Ectodermal cell (in vitro differentiated cells): ENCODE measurements around the gene FGD5.

Source experiments
- H3K27ac ChIP-seq: 2 replicates; pipeline ENCODE4 v1.7.0; 2013; ENCODE audit warnings: mild to moderate bottlenecking, low read depth, low read length; ENCODE audit not compliant: insufficient read depth, poor library complexity, severe bottlenecking
- H3K27me3 ChIP-seq: 2 replicates; pipeline ENCODE4 v1.7.0; 2013; ENCODE audit warnings: mild to moderate bottlenecking, low read length; ENCODE audit not compliant: insufficient read depth, control insufficient read depth, poor library complexity, severe bottlenecking
- H3K36me3 ChIP-seq: one replicate; pipeline ENCODE4 v1.7.0; 2013; ENCODE audit warnings: low read length; ENCODE audit not compliant: control insufficient read depth, insufficient read depth
- H3K4me1 ChIP-seq: one replicate; pipeline ENCODE4 v1.7.0; 2013; ENCODE audit warnings: low read length; ENCODE audit not compliant: control insufficient read depth, insufficient read depth
- H3K4me3 ChIP-seq: 2 replicates; pipeline ENCODE4 v1.7.0; 2013; ENCODE audit warnings: low read depth, low read length, control low read depth; ENCODE audit not compliant: insufficient read depth
- H3K9me3 ChIP-seq: 2 replicates; pipeline ENCODE4 v1.7.0; 2013; ENCODE audit warnings: mild to moderate bottlenecking, low read length, moderate library complexity; ENCODE audit not compliant: control insufficient read depth
- WGBS, 2 experiments: methylation state at CpG; one replicate each; pipeline ENCODE4 v1.1.7; 2013; ENCODE audit warnings: missing lambda C conversion rate in 2 of 2; 5-methylcytosine and 5-hydroxymethylcytosine counted together

FGD5 gene

DNA sequence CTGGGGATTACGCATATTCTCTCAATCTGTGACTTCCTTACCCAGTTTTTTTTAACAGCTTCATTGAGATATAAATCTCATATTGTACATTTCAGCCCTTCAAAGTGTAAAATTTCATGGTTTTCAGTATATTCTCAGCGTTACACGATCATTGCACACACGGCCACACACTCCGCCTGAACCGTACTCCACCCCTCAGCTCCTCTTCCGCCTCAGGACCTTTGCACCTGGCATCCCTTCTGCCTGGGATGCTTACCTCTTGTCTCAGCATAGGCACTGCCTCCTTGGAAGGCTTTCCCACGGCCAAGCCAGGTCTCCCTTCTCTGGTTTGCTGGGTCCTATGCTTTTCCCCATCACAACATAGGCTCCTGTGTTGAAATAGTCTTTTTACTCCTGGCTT, 71.2 kb downstream of the FGD5 start:
- no peak overlapping the region for H3K4me3 ChIP-seq
- no peaks in the 10 kb centered on the region for H3K36me3 ChIP-seq
- WGBS, 2 experiments: 91 to 93% methylated on average over 8 of the region's 8 CpGs
- no peaks in the 10 kb centered on the region for H3K27me3 ChIP-seq
- no peaks in the 10 kb centered on the region for H3K4me1 ChIP-seq
- no peak overlapping the region for H3K27ac ChIP-seq
- H3K9me3 ChIP-seq: no peaks in the 10 kb centered on the region

DNA sequence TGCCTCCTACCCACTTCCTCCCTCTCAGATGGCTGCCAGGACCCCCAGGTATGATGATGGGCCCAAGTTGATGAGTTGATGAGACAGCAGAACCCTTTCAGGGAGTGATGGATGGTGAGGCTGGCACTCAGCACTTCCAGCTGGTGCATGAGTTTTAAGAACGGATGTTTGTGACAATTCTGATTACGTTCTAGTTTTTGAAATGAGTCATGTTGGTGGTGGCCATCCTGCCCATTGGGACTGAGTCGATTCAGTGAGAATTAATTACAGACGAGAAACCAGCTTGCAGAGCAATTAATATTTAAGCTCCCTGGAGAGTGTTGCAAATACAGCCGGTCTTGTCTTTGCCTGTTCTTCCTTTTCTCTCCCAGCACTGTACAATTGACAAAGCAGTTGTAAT, 71.7 kb downstream of the FGD5 start:
- Histone ChIP-seq H3K27ac (no peak overlapping the region), H3K4me3 (no peak overlapping the region), H3K9me3 (no peaks in the 10 kb centered on the region), H3K36me3 (no peaks in the 10 kb centered on the region), H3K27me3 (no peaks in the 10 kb centered on the region), H3K4me1 (no peaks in the 10 kb centered on the region)
- 91 to 94% methylated on average over 5 of the region's 5 CpGs for WGBS, 2 experiments

DNA sequence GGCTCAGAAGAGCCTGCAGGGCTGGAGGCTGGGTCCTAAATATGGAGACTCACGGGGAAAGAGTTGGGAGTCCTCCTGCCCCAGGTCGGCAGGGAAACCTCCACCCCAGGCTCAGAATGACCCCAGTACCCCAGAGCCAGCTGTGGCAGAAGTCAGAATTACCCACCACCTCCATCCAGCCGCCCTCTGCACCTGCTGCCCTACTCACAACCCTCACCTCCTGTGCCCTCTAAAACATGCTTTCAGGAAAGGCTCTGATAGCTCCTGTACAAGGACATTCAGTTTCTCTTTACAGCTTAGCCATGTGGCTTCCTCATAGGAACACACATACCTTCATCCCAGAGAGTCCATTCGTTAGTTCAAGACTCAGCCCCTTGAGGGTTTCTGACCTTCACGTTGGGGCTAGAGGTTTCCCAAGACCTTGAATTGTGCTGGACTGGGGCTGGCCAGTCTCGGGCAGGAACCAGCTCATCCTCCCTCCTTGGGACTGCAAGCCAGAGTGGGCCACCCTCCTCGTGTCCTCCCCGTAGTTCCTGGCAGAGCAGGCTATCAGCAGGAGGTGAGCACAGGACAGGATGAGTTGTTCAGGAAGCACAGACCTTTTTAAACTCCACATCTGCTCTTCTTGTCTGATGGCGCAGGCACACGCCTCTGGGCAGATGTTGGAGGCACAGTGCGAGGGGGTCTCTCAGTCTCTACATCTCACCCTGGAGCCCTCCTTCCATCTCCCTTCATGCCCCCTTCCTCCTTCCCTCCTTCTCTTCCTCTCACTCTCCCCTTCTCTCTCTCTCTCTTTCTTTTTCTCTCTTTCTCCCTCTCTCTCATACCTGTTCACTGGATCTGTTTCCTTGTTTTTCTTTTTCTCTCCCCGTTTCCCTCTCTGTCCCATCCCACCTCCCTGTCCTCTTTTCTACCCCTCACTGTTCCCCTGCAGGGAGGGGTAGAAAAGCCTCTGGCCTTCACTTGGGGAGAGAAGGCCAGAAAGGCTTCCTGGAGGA, 72.7 kb downstream of the FGD5 start:
- Histone ChIP-seq H3K27me3 (no peaks in the 10 kb centered on the region), H3K4me1 (no peaks in the 10 kb centered on the region), H3K4me3 (no peak overlapping the region), H3K9me3 (no peaks in the 10 kb centered on the region), H3K27ac (no peak overlapping the region), H3K36me3 (no peaks in the 10 kb centered on the region)
- WGBS, 2 experiments: 80 to 87% methylated on average over 12 of the region's 12 CpGs

DNA sequence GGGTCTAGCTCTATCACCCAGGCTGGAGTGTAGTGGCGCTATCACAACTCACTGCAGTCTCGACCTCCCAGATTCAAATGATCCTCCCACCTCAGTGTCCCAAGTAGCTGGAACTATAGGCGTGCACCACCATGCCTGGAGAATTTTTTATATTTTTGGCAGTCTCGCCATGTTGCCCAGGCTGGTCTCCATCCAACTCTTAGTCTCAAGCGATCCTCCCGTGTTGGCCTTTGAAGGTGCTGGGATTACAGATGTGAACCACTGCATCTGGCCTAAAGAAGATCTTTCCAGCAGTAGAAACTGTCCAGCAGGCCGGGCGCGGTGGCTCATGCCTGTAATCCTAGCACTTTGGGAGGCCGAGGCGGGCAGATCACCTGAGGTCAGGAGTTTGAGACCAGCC, 73.5 kb downstream of the FGD5 start:
- H3K27me3 ChIP-seq: no peaks in the 10 kb centered on the region
- H3K36me3 ChIP-seq: no peaks in the 10 kb centered on the region
- H3K4me3 ChIP-seq: no peak overlapping the region
- H3K4me1 ChIP-seq: no peaks in the 10 kb centered on the region
- WGBS, 2 experiments: 91 to 93% methylated on average over 11 of the region's 11 CpGs
- H3K9me3 ChIP-seq: no peaks in the 10 kb centered on the region
- no peak overlapping the region for H3K27ac ChIP-seq

DNA sequence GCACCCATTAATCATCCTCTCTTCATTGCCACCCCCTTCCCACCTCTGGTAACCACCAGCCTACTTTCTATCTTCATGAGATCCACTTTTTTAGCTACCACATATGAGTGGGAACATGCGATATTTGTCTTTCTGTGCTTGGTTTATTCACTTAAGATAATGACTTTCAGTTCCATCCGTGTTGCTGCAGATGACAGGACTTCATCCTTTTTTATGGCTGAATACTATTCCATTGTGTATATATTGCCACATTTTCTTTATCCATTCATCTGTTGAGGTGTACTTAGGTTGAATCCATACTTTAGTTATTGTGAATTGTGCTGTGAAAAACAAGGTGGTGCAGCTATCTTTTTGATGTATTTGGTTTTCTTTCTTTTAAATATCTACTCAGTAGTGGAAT, 75.3 kb downstream of the FGD5 start:
- Histone ChIP-seq H3K36me3 (no peaks in the 10 kb centered on the region), H3K4me1 (no peaks in the 10 kb centered on the region), H3K27ac (no peak overlapping the region), H3K4me3 (no peak overlapping the region), H3K9me3 (no peaks in the 10 kb centered on the region), H3K27me3 (no peaks in the 10 kb centered on the region)
- whole genome bisulfite sequencing, 2 experiments: 100% methylated on average over 2 of the region's 2 CpGs

DNA sequence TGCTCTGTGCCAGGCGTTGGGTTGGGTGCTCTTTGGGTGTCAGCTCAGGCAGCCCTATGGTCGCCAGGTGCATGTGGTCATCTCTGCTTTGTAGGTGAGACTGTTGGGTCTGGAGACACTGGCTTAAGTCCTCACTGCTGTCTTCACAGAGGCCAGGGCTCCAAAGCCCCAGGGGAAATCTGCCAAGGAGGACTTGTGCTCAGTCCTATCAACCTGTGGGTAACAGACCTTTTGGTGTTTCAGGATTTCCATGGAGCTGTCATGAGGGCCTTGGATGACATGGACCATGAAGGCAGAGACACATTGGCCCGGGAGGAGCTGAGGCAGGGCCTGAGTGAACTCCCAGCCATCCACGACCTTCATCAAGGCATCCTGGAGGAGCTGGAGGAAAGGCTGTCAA, 78.5 kb downstream of the FGD5 start:
- no peaks in the 10 kb centered on the region for H3K36me3 ChIP-seq
- H3K27ac ChIP-seq: no peak overlapping the region
- no peak overlapping the region for H3K4me3 ChIP-seq
- 90 to 95% methylated on average over 4 of the region's 4 CpGs for WGBS, 2 experiments
- H3K9me3 ChIP-seq: no peaks in the 10 kb centered on the region
- peaks cover 12% of the 10 kb centered on the region for H3K4me1 ChIP-seq
- no peaks in the 10 kb centered on the region for H3K27me3 ChIP-seq

DNA sequence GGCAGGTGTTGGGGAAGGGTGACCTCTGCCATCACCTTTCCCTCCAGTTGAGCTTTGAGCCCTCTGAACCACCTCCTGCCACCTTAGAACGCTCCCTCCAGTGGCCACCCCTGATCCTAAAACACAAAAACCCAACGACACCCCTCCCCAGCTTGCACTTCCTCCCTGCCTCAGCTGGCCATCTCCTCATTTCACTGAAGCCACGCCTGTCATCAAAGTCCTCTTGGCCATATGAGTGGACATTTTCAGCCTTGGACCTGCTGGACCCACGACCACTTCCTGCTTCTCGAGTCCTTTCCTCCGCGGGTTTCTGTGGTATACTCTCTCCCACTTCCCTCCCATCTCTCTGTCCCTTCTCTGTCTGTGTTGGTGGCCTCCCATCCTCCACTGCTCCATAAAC, 80.2 kb downstream of the FGD5 start:
- H3K9me3 ChIP-seq: no peaks in the 10 kb centered on the region
- no peak overlapping the region for H3K27ac ChIP-seq
- H3K27me3 ChIP-seq: no peaks in the 10 kb centered on the region
- WGBS, 2 experiments: 81 to 83% methylated on average over 7 of the region's 7 CpGs
- H3K4me1 ChIP-seq: peaks cover 12% of the 10 kb centered on the region
- no peak overlapping the region for H3K4me3 ChIP-seq
- no peaks in the 10 kb centered on the region for H3K36me3 ChIP-seq

DNA sequence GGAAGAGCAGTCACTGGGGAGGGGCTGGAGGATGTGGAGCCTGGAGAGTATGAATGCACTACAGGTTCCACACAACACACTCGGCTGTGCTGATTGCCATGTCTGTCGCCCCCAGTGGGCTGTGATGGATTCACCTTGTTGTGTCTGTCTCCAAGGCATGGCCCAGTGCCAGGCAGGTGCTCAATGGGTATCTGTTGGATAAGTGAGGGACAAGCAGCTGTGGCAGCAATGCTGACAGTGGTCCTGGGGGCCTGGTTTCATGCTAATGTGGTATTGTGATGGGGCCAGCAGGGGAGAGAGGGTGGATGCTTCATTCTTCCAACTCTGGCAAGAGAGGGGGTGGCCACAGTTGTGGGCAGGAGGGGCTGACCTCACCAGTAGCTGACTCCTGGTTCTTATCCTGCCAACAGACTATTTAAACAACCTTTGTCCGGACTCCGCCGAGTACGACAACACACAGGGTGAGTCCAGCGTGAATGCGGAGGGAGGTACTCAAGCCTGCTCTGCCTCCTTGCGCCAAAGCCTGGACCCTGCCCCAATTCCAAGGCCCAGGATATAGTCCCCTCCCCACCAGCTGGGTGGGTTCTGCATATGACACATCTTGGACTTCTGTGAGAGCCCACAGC, 81.3 kb downstream of the FGD5 start:
- Histone ChIP-seq H3K9me3 (no peaks in the 10 kb centered on the region), H3K4me3 (no peak overlapping the region), H3K4me1 (peaks cover 12% of the 10 kb centered on the region), H3K27me3 (no peaks in the 10 kb centered on the region), H3K27ac (no peak overlapping the region), H3K36me3 (no peaks in the 10 kb centered on the region)
- WGBS, 2 experiments: 28 to 40% methylated on average over 9 of the region's 9 CpGs

DNA sequence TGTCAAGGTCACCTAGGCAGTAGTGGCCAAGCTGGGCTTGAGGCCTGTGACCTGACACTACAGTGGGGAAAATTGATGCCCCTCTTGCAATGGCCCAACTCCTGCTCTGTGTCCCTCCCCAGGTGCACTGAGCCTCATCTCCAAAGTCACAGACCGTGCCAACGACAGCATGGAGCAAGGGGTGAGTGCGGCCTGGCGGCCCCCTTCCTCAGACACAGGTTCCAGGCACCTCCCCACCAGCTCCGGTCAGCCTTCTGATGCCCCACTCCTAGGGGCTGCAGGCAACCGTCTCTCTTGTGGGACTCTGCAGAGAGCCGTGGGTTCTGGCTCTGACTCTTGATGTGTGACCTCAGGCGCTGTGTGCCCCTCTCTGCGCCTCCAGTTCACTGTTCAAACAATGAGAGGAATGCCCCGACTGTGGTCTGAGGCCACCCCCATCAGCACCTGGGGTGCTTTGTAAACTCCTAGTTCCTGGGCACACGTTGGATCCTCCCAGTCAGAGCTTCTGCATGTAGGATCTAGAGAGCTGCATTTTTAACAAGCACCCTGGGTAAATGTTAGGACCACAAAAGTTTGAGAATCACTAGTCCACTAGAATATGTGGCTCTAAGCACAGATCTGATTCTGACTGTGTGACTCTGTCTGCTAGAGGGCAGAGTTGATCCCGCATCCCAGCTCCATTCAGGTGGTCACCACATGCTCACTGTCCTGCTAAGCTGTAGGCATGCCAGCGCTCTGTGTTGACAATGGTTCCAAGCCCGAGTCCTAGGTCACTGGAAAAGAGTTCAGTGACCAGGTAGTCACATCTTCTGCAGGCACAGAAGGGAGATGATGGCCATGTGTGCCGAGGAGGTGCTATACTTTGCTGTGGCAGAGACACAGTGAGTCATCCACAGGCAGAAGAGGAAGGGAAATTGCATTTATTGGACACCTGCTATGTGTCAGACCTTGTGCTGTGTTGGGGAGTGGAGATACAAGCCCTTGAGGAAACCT, 82.4 kb downstream of the FGD5 start:
- Histone ChIP-seq H3K36me3 (no peaks in the 10 kb centered on the region), H3K4me1 (peaks cover 12% of the 10 kb centered on the region), H3K4me3 (no peak overlapping the region), H3K9me3 (no peaks in the 10 kb centered on the region), H3K27ac (no peak overlapping the region), H3K27me3 (no peaks in the 10 kb centered on the region)
- 67 to 70% methylated on average over 15 of the region's 15 CpGs for WGBS, 2 experiments
